GM19193 (cell line): ENCODE data around the gene ZFAND3.

Experiments used
- POLR2A ChIP-seq: IDR thresholded peaks from 4 replicates; pipeline ENCODE4 v1.6.1; 2011; ENCODE audit not compliant: insufficient read depth, insufficient read length; ENCODE audit errors: extremely low read depth

The ZFAND3 gene

GRCh38 chr6:38188677-38189335 is 369.3 kb downstream of the ZFAND3 start:
- TF ChIP-seq POLR2A = no peak

GRCh38 chr6:38191418-38191817 is 371.9 kb downstream of the ZFAND3 start:
- no peak for TF ChIP-seq POLR2A

GRCh38 chr6:38192011-38192410 is 372.5 kb downstream of the ZFAND3 start:
- TF ChIP-seq POLR2A = no peak

- TF ChIP-seq POLR2A = no peak
These were observed 373.0 kb downstream of the ZFAND3 start for GRCh38 chr6:38192487-38192886.

- TF ChIP-seq POLR2A = no peak
These were observed 373.5 kb downstream of the ZFAND3 start for GRCh38 chr6:38193051-38193450.

- TF ChIP-seq POLR2A = no peak
These were observed 374.2 kb downstream of the ZFAND3 start for GRCh38 chr6:38193481-38194281.

GRCh38 chr6:38194282-38194572 is 374.7 kb downstream of the ZFAND3 start:
- TF ChIP-seq POLR2A = no peak

- TF ChIP-seq POLR2A = no peak
These were observed 375.1 kb downstream of the ZFAND3 start for GRCh38 chr6:38194589-38194988.

- no peak for TF ChIP-seq POLR2A
These were observed 375.6 kb downstream of the ZFAND3 start for GRCh38 chr6:38195113-38195635.

- no peak for TF ChIP-seq POLR2A
These were observed 378.7 kb downstream of the ZFAND3 start for GRCh38 chr6:38198219-38198618.
